WI38 (cell line): ENCODE results near the gene CXADR.

Source experiments
- H3K4me3 ChIP-seq: 2 replicates; pipeline ENCODE4 v1.5.1; 2011; ENCODE audit warnings: low read depth, mild to moderate bottlenecking, control low read depth, low read length
- TF ChIP-seq, protein P1 (sequence below): IDR thresholded peaks from 2 replicates; pipeline ENCODE4 v1.5.1; 2012; ENCODE audit warnings: low read depth, mild to moderate bottlenecking, control low read depth, low read length

CXADR gene

DNA sequence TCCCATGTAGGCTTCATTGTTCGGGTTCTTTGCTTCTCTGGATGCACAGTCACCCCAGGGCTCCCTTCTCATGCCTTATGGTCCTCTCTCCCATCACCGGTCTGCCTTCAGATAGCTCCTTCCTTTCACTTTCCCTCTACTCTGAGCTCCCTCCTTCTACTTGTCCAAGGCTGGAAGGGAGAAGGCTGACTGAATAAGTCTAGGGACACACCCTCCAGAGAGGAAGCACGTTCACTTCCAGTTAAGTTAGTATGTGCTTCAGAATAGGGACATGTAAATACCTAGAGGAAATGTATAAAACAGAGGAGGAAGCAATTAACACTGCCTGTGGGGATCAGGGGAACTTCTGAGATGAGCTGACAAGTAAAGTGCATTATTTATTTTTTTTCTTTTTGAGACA lies 23.5 kb downstream of the CXADR start:
- H3K4me3 ChIP-seq = no peak overlapping the region
- TF ChIP-seq, protein P1, sequence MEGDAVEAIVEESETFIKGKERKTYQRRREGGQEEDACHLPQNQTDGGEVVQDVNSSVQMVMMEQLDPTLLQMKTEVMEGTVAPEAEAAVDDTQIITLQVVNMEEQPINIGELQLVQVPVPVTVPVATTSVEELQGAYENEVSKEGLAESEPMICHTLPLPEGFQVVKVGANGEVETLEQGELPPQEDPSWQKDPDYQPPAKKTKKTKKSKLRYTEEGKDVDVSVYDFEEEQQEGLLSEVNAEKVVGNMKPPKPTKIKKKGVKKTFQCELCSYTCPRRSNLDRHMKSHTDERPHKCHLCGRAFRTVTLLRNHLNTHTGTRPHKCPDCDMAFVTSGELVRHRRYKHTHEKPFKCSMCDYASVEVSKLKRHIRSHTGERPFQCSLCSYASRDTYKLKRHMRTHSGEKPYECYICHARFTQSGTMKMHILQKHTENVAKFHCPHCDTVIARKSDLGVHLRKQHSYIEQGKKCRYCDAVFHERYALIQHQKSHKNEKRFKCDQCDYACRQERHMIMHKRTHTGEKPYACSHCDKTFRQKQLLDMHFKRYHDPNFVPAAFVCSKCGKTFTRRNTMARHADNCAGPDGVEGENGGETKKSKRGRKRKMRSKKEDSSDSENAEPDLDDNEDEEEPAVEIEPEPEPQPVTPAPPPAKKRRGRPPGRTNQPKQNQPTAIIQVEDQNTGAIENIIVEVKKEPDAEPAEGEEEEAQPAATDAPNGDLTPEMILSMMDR = no peak

DNA sequence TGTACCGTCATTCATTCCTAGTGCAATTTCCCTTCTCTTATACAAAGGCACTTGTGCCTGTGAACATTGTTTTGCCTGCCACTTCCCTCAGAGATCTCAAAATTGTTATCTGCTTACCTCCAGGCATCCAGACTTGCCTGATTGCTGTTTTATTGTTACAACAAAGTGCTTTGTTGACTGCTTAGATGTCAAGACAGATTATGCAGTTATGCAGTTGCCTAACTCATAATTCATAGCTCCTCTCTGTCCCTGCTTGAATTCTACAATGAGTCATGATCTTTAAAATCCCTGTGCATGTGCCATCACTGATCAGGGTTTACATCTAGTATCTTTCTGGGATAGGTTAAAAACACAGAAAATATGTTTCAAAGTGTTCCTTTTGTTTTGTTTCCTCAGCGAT lies 24.5 kb downstream of the CXADR start:
- TF ChIP-seq, protein P1 = no peak
- H3K4me3 ChIP-seq = no peak overlapping the region

DNA sequence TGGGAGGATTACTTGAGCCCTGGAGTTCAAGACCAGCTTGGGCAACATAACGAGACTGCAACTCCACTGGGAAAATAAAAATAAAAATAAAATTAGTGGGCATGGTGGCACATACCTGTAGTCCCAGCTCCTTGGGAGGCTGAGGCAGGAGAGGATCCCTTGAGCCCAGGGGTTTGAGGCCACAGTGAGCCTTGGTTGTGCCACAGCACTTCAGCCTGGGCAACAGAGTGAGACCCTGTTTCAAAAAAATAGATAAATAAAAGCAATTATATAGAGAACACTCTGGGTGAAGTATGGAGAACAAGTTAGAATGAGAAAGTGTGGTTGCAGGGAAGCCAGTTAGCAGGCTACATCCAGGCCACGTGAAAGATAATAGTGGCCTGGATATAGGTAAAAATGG lies 25.7 kb downstream of the CXADR start:
- no peak overlapping the region for H3K4me3 ChIP-seq
- TF ChIP-seq, protein P1 = no peak

DNA sequence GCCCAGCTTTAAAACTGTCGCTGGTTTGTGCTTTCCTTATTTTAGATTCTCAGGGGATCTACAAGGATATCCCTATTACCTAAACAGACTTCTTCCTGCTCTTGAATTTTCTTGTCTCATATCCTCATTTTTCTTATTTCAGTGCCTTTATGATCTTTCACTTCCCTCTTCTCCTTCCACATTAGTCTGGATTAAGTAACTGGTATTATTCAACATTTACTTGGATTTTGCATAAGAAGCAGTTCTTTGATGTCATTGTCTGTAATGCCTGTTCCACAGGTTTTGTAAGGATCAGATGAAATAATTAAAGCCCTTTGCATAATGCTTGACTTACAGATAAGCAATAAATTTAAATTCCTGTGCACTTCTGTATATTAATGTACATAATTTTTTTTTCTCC lies 26.5 kb downstream of the CXADR start:
- TF ChIP-seq, protein P1 = no peak
- H3K4me3 ChIP-seq = no peak overlapping the region

DNA sequence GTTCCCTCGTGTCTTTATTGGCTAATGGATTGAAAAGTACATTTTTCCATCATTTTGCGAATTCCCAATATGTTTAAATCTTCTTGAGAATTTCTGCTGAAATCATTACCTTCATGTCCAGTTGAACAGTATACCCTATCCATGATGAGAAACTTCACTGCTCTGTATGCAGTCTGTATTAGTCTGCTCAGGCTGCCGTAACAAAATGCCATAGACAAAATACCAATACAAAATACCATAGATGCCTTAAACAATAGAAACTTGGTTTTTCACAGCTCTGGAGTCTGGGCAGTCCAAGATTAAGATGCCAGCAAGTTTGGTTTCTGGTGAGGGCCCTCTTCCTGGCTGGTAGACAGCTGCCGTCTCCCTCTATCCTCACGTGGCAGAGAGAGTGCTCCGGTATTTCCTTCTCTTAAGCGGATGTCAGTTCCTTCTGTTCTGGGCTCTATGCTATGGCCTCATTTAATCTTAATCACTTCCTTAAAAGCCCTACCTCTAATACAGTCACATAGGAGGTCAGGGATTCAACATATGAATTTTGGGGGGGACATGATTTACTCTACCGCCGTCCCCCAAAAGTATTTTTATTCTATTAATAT lies 27.0 kb downstream of the CXADR start:
- H3K4me3 ChIP-seq = no peak overlapping the region
- TF ChIP-seq, protein P1 = no peak

DNA sequence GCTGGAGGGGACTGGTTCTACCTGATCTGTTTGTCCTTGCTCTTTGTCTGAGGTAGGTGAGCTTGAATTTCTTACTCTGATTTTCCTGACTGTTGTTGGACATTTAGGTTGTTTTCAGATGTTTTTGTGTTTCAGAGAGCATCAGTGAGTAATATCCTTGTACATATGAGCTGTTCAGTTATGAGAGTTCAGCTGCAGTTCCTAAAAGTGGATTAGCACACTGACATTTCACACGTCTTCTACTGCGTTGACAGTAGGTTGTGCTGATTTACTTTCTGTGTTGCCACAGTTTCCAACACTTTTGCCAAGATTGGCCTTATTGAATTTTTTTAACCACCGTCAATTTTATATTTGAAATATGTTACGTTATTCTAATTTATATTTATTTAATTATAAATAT lies 27.7 kb downstream of the CXADR start:
- TF ChIP-seq, protein P1 = no peak
- no peak overlapping the region for H3K4me3 ChIP-seq

DNA sequence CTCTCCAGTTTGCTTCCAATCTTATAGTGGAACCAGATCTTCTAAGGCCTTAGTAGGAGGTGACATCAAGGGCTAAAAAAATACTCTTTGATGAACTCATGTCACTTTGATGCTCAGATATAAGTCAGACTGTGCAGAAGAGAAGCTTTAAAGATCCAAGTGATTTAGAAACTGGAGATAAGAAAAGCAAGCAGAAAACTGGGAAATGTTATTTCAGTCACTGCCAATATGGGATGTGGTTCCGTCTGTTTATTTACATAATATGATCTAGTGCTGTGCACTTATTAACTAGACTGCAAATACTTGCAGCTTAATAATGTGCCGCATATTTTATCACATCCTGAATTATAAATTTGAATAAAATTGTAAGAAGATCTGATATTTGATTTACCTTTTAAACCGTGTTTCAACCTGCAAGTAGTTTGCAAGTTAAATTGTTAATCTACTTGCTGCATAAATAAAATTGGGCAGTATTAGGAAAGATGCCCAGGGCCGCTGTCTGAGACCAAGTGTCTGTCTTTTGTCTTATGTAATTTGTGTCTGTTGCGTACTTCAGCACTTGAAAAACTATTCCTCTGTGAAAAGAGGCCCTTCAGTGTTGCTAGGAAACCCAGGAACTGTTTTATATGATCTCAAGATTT lies 29.6 kb downstream of the CXADR start:
- TF ChIP-seq, protein P1 = no peak
- H3K4me3 ChIP-seq = no peak overlapping the region
